ENCODE results near the gene C18orf63. TPM values are rescaled to one million over a fixed set of nuclear protein-coding genes. Genes with fewer than 3 reads are reported as not detected.

C18orf63 gene
- polyA plus RNA-seq, 1 experiment: not detected

DNA sequence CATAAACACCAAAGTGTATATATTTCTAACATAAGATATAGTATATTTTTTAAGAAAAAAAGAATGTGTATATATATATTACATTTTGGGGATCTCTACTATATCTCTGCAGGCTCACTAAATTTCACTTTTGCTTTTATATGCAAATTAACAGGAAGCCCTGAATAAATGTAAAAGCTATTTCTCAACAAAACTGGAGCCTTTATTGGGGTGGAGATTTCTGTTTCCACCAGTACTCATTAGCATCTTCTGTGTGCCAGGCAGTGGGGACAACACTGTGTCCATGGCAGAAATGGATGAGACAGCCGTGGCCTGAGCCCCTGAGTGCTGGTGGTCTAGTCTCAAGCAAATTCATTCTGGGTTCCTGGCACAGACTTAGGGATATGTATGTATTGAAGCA, 41.3 kb downstream of the C18orf63 start:
- DNase-seq (ENCODE audit: low read depth, low spot score): no peak
- TF ChIP-seq, protein P1, sequence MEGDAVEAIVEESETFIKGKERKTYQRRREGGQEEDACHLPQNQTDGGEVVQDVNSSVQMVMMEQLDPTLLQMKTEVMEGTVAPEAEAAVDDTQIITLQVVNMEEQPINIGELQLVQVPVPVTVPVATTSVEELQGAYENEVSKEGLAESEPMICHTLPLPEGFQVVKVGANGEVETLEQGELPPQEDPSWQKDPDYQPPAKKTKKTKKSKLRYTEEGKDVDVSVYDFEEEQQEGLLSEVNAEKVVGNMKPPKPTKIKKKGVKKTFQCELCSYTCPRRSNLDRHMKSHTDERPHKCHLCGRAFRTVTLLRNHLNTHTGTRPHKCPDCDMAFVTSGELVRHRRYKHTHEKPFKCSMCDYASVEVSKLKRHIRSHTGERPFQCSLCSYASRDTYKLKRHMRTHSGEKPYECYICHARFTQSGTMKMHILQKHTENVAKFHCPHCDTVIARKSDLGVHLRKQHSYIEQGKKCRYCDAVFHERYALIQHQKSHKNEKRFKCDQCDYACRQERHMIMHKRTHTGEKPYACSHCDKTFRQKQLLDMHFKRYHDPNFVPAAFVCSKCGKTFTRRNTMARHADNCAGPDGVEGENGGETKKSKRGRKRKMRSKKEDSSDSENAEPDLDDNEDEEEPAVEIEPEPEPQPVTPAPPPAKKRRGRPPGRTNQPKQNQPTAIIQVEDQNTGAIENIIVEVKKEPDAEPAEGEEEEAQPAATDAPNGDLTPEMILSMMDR (IDR thresholded peaks at IDR 0.05; ENCODE audit: low read depth, low read length): no peak
- peaks cover 7% of the 10 kb centered on the region for H3K27me3 ChIP-seq (ENCODE audit: control insufficient read depth, insufficient read depth, low read length)
- ChIA-PET CTCF (no interaction called here), POLR2A (no interaction called here)
- no peaks in the 10 kb centered on the region for H3K9me3 ChIP-seq (ENCODE audit: control insufficient read depth, insufficient read depth, low read length)
- H3K27ac ChIP-seq (ENCODE audit: low read depth, low read length): no peak overlapping the region
- H3K4me3 ChIP-seq (ENCODE audit: low read depth, low read length): no peak overlapping the region

DNA sequence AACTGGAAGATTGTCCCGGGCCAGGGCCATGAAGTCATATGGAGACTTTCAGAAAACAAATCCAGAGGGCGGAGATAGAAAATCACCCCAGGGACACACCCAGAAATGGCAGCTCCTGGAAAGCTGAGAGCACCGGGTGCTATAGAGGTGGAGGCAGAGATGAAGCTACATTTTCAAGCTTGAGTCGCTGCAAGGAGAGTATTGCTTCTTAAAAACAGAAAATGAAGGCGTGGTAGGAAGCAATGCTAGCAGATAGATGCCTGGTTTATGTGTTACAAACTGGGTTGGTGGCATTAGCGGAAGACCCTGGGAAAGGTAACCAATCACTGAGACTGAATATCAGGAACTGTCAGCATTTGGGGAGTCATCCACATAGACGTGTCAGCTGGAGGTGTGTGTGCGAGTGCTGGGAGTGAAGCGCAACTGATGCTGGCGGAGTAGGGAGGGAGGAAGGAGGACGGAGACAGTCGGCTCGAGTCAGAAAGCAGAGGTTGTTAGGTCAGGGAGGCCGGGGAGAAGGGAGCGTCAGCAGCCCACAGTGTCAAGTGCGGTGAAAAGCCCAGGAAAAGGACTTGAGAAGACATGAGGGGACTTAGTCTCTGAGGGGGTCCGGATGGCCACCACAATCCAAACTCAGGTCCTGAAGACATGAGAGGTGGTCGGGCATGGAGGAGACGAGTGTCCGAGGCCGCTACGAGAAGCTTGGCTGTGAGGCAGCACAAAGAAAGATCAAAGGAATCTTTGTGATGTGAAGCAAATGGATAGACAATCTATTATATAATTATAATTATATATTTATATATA, 45.4 kb downstream of the C18orf63 start:
- H3K27me3 ChIP-seq (ENCODE audit: control insufficient read depth, insufficient read depth, low read length): peaks cover 2% of the 10 kb centered on the region
- no peak for DNase-seq (ENCODE audit: low read depth, low spot score)
- H3K4me3 ChIP-seq (ENCODE audit: low read depth, low read length): no peak overlapping the region
- H3K27ac ChIP-seq (ENCODE audit: low read depth, low read length): no peak overlapping the region
- no peaks in the 10 kb centered on the region for H3K9me3 ChIP-seq (ENCODE audit: control insufficient read depth, insufficient read depth, low read length)
- TF ChIP-seq, protein P1 (IDR thresholded peaks at IDR 0.05; ENCODE audit: low read depth, low read length): no peak
- ChIA-PET CTCF (no interaction called here), POLR2A (no interaction called here)

GRCh38 chr18:74367905-74368304, 52.3 kb downstream of the C18orf63 start:
- Histone ChIP-seq H3K27me3 (ENCODE audit: control insufficient read depth, insufficient read depth, low read length) (peaks cover 17% of the 10 kb centered on the region), H3K4me3 (ENCODE audit: low read depth, low read length) (no peak overlapping the region), H3K9me3 (ENCODE audit: control insufficient read depth, insufficient read depth, low read length) (no peaks in the 10 kb centered on the region), H3K27ac (ENCODE audit: low read depth, low read length) (no peak overlapping the region)
- CTCF ChIA-PET: interaction anchor here (1.5 kb wide), 1 partner anchor 184 kb away, joined by 4 read pairs; no protein-coding TSS in a partner anchor
- TF ChIP-seq, protein P1 (IDR thresholded peaks at IDR 0.05; ENCODE audit: low read depth, low read length): no peak
- POLR2A ChIA-PET: no interaction called here
- DNase-seq (ENCODE audit: low read depth, low spot score): no peak

DNA sequence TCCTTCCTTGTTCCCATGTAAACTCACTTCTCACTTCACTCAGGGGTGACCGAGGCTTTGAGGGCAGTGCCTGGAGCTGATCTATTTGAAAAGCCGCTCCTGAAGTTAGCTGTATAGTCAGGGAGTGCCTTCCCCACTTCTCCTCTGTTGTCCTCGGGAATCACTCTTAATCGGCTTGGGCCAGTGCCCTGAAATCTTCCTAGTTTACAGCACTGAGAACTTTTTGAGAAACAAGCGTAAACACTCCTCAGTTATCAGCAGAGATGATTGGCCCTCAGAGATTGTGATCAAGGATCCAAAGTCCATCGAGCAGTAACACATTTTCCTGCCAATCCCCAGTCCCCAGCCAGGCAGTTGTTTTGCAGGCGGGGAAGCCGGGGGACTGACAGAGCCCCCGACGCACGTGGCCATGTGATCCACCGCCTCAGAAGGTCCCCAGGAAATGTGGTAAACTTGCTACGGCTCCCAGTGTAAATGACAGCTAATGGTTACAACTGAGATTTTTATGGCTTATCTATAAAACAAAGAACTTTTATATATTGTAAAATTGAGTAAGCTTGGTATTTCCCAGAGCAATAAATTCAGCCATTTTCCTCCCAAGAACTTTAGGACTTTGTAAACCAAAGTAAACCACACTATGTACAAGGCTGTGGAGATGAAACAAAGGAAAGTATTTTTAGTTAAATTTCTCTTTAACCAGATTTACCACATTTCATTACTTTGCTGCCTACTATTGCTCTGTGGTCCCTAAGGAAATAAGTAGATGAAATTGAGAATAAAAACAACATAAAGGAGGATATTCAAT, 53.5 kb downstream of the C18orf63 start:
- Histone ChIP-seq H3K27ac (ENCODE audit: low read depth, low read length) (no peak overlapping the region), H3K4me3 (ENCODE audit: low read depth, low read length) (no peak overlapping the region), H3K9me3 (ENCODE audit: control insufficient read depth, insufficient read depth, low read length) (no peaks in the 10 kb centered on the region), H3K27me3 (ENCODE audit: control insufficient read depth, insufficient read depth, low read length) (peaks cover 17% of the 10 kb centered on the region)
- ChIA-PET CTCF (interaction anchor here (1.1 to 1.5 kb wide), 3 partner anchors 15 to 183 kb away, joined by 4 to 5 read pairs (median 4); no protein-coding TSS in a partner anchor), POLR2A (no interaction called here)
- no peak for DNase-seq (ENCODE audit: low read depth, low spot score)
- TF ChIP-seq, protein P1 (IDR thresholded peaks at IDR 0.05; ENCODE audit: low read depth, low read length): no peak

DNA sequence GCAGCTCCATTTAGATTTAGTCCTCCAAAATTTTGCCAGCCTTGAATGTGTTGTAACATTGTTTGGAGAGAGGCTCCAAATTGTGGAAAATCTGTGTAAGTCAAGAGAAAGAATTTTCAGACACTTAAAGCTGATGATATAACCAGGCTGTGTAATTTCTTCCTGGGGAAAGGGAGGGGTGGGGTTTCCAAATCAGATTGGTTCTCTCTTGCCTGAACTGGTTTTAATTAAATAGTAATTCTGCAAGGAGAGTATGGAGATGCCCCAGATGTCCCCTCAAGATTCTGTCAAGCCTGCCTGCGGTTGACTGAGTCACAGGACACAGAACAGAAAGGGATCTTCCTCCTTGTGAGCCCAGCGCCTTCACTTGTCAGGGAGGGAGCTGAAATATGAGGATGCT, 54.5 kb downstream of the C18orf63 start:
- DNase-seq (ENCODE audit: low read depth, low spot score): no peak
- Histone ChIP-seq H3K27ac (ENCODE audit: low read depth, low read length) (no peak overlapping the region), H3K9me3 (ENCODE audit: control insufficient read depth, insufficient read depth, low read length) (no peaks in the 10 kb centered on the region), H3K27me3 (ENCODE audit: control insufficient read depth, insufficient read depth, low read length) (peaks cover 17% of the 10 kb centered on the region), H3K4me3 (ENCODE audit: low read depth, low read length) (no peak overlapping the region)
- TF ChIP-seq, protein P1 (IDR thresholded peaks at IDR 0.05; ENCODE audit: low read depth, low read length): no peak
- ChIA-PET CTCF (interaction anchor here (1.1 to 1.2 kb wide), 2 partner anchors 16 to 181 kb away, joined by 4 to 5 read pairs; no protein-coding TSS in a partner anchor), POLR2A (no interaction called here)

Data from AG04450 (cell line).